ENCODE results near the gene DTD2.
"Not testable (repeated sequence)": the region's sequence is repeated elsewhere in the genome, so short reads cannot be mapped to it uniquely, and the experiment has no call there.

Gene DTD2

GRCh38 chr14:31442284-31442683 lies 15.0 kb downstream of the DTD2 start:
- DNase-seq (ENCODE audit: low read depth) = no peak
- no peak overlapping the region for H3K4me3 ChIP-seq (ENCODE audit: low read depth, low read length)
- TF ChIP-seq CTCF (IDR thresholded peaks at IDR 0.05; ENCODE audit: insufficient read depth, low read depth, low read length, missing control alignments) = no peak

DNA sequence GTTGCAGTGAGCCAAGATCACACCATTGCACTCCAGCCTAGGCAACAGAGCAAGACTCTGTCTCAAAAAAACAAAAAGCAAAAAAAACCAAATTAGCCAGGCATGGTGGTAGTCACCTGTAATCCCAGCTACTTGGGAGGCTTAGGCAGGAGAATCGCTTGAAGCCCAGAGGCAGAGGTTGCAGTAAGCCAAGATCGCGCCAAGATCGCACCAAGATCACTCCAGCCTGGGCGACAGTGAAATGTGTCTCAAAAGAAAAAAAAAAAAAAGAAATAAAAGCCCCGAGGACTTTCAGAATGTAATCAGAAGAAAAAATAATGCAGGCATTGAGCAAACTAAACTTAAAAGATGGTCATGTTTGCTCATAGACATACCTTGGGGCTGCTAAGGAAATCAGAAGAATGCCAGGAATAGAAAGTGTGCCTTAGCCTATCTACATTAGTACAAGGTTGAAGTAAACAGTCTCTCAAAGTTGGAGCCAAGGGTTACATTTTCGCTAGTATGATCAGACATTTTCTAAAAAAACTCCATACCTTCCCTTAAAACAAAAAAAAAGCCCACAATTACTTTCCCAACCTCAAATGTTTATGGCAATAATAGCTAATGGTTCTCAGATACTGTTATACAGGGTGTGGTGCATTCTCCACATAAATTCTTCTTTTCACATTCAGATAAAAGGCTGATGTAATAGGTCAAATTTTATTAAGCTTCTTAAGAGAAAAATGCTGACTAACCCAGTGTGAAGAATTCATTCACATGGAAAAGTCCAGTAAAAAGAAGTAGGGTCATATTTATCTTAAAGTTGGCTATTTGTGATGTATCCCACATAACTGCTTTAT lies 15.8 kb downstream of the DTD2 start:
- no peak for TF ChIP-seq CTCF (IDR thresholded peaks at IDR 0.05; ENCODE audit: insufficient read depth, low read depth, low read length, missing control alignments)
- no peak for DNase-seq (ENCODE audit: low read depth)
- H3K4me3 ChIP-seq (ENCODE audit: low read depth, low read length) = no peak overlapping the region

DNA sequence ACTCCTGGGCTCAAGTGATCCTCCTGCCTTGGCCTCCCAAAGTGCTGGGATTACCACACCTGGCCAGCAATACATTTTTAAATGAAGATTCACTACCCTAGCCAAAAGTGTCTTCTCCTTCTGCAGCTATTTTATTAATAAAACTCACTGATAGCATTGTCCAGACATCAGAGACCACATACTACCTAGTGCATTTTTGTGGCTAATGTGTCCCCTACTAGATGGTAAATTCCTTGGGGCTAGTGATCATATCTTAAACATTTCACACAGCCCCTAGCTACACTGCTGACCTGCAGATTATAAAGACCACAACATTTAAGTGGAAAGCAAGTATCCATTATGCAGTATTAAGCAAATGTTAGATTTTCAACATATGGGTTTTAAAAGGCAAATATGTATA lies 17.0 kb downstream of the DTD2 start:
- no peak for DNase-seq (ENCODE audit: low read depth)
- no peak for TF ChIP-seq CTCF (IDR thresholded peaks at IDR 0.05; ENCODE audit: insufficient read depth, low read depth, low read length, missing control alignments)

DNA sequence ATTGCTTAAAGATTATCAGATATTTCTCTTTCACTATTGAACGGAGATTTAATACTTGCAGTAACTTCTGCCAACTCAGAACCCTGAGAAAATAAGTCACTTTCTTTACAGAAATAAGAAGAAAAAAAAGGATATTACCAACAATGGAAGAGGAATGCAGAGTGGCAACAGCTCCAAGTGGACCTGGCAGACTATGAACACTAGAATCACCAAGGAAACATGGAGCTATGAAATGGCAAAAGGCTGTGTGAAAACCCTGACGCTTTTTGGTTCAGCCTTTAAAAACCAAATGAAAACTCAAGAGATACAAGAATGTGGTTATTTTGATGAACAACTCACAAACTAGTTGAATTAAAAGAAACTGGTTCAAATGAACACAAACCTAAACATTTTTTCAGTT lies 17.7 kb downstream of the DTD2 start:
- H3K4me3 ChIP-seq (ENCODE audit: low read depth, low read length) = no peak overlapping the region
- no peak for DNase-seq (ENCODE audit: low read depth)
- TF ChIP-seq CTCF (IDR thresholded peaks at IDR 0.05; ENCODE audit: insufficient read depth, low read depth, low read length, missing control alignments) = no peak

More for the DNA sequence above, 17.0 kb downstream of the DTD2 start:
- H3K4me3 ChIP-seq (ENCODE audit: low read depth, low read length) = no peak overlapping the region

DNA sequence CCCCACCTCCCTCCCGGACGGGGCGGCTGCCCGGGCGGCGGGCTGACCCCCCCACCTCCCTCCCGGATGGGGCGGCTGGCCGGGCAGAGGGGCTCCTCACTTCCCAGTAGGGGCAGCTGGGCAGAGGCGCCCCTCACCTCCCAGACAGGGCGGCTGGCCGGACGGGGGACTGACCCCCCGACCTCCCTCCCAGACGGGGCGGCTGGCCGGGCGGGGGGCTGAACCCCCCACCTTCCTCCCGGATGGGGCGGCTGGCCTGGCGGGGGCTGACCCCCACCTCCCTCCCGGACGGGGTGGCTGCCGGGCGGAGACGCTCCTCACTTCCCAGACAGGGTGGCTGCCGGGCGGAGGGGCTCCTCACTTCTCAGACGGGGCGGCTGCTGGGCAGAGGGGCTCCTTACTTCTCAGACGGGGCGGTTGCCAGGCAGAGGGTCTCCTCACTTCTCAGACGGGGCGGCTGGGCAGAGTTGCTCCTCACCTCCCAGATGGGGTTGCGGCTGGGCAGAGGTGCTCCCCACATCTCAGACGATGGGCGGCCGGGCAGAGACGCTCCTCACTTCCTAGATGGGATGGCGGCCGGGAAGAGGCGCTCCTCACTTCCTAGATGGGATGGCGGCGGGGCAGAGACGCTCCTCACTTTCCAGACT lies 20.1 kb downstream of the DTD2 start:
- not testable (repeated sequence) for H3K4me3 ChIP-seq (ENCODE audit: low read depth, low read length); DNase-seq (ENCODE audit: low read depth)

DNA sequence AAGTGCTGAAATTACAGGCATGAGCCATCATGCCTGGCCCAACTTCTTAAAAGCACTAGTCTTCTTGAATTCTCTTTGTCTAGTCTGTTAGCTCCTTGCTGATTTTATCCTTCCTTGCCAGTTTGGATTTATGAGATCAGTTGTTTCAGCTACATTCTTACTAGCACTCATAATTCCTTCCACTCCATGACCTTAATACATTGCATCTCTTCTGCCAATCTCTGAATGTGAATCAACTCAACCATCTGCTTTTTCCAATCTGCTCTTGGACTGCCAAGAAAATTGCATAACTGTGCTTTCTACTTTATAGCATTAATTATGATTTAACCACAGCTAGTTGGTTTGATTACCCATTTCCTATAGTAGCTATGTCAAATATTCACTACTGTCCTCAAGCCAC lies 22.0 kb downstream of the DTD2 start:
- no peak overlapping the region for H3K4me3 ChIP-seq (ENCODE audit: low read depth, low read length)
- no peak for TF ChIP-seq CTCF (IDR thresholded peaks at IDR 0.05; ENCODE audit: insufficient read depth, low read depth, low read length, missing control alignments)
- no peak for DNase-seq (ENCODE audit: low read depth)

- DNase-seq (ENCODE audit: low read depth) = no peak
- no peak for TF ChIP-seq CTCF (IDR thresholded peaks at IDR 0.05; ENCODE audit: insufficient read depth, low read depth, low read length, missing control alignments)
- H3K4me3 ChIP-seq (ENCODE audit: low read depth, low read length) = no peak overlapping the region
Measured at GRCh38 chr14:31430634-31431264, 26.6 kb downstream of the DTD2 start.

Measured in GM12865 (cell line).